HG03045 (cell line): ENCODE results near the gene EVA1C.
"Not testable (repeated sequence)": the region's sequence is repeated elsewhere in the genome, so short reads cannot be mapped to it uniquely, and the experiment has no call there.

Experiments
- ATAC-seq: cut with Tn5 transposase; IDR thresholded peaks from one replicate; pipeline ENCODE4 v1.9.1; 2021; ENCODE audit warnings: mild to moderate bottlenecking, moderate library complexity; ENCODE audit not compliant: unreplicated experiment

EVA1C gene

DNA sequence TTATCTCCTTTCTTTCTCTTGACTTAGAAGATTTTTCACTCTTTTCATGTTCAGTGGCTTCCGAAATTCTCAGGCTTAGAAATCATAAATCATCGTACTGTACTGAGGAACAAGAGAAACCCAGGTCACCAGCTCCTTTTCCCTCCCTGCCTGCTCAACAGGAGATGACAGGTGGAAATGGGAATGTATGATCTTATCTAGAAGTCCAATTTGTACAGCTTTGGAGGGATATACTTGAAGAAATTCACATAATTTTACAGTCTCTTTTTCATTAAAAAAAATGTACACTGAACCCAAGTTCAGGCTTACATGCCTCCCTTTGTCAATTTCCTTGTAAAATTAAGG, 11.7 kb downstream of the EVA1C start:
- no peak for ATAC-seq

DNA sequence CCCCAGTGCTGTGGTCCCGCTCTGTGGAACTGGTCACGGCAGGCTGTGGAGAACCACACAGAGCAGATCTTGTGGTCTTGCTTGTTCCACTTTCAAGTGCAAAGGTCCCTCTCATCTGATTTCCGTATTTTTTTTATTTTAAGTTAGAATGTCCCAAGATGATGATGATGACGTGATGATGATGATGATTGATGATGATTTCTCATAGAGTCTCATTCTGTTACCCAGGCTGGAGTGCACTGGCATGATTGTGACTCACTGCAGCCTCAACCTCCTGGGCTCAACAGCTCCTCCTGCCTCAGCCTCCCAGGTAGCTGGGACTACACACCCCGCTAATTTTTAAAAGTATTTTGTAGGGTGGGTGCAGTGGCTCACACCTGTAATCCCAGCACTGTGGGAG, 12.2 kb downstream of the EVA1C start:
- ATAC-seq = no peak

- ATAC-seq = no peak
Measured at GRCh38 chr21:32425628-32426027, 13.1 kb downstream of the EVA1C start.

- no peak for ATAC-seq
Measured at GRCh38 chr21:32426066-32426465, 13.6 kb downstream of the EVA1C start.

DNA sequence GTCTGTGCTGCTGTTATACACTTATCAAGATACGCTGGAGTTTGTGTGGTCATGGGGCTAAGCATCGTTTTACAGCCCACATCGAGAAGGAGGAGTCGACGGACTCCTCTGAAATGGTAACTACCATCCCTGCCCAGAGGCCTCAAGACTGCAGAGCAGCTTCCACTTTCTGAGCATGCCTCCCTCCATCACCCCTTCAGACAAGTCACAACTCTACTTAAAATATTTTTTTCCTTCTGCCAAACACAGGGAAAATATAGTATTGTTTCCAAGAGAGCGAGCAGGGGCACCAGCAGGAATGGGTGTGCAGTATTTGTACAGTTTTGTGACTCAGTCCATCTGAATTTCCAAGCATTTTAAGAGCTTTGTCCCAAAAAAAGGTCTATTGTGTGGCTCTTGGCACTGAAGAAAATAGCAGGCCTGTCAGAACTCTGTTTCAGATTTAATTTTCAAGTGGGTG, 14.1 kb downstream of the EVA1C start:
- no peak for ATAC-seq

- ATAC-seq = no peak
Measured at GRCh38 chr21:32427958-32428623, 15.6 kb downstream of the EVA1C start.

DNA sequence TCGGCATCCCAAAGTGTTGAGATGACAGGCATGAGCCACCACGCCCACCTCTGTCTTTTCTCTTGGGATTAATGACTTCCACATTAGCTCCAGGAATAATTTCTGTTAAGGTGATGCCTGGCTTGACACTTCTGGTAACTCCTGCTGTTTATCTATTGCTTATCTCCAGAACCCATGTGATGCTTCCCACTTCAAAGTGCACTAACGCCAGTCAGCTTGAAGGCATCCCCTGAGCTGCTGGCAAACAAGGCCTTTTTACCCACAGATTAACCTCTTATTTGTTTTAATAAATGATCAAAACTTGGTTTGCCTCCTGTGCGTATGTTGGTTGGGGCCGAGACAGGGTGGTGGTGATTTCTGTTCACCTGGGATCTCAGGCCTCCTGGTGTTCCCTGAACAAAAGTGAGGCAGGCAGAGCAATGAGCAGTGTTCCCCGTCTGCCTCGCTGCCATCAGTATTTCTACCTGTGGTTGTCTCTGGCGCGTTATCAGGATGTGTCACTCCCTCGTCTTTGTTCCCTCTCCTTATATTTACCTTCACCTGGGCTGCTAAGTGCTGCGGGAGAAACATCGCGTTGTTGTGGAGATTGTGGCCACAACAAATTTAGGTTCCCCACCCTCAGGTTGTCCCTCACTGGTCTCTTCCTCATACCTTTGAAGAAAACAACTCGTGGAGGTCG, 20.6 kb downstream of the EVA1C start:
- not testable (repeated sequence) for ATAC-seq

GRCh38 chr21:32437729-32438128, 25.2 kb downstream of the EVA1C start:
- no peak for ATAC-seq

DNA sequence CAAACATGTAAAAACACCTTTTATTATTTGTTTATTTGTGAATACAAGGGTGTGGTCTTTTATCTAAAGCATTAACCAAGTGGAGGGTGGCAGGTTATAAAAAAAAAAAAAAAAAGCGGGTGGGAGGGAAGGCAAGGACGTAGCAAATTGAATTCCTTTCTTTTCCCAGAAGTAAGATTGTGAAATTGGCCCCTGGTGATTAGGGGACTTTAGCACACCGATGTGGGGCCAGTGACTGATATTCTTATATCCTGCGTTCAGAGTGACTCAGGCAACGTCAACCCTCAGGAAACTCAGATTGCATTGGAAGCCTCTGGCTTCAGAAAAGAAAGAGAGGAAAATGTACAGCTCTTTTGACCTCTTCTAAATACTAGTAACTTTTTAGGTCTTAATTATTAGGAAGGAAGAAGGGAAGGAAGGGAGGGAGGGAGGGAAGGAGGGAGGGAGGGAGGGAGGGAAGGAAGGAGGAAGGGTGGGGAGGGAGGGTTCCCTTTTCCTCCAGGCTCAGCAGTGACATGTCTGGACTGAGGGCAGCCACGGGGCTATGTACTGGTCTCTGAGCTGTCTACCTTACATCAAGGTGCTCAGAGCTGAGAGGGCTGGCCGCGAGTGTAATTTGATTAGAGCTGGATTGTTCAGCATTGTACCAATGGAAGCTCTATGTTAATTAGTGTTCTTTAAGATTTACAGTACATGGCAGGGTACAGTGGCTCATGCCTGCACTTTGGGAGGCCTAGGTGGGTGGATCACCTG, 30.2 kb downstream of the EVA1C start:
- no peak for ATAC-seq

DNA sequence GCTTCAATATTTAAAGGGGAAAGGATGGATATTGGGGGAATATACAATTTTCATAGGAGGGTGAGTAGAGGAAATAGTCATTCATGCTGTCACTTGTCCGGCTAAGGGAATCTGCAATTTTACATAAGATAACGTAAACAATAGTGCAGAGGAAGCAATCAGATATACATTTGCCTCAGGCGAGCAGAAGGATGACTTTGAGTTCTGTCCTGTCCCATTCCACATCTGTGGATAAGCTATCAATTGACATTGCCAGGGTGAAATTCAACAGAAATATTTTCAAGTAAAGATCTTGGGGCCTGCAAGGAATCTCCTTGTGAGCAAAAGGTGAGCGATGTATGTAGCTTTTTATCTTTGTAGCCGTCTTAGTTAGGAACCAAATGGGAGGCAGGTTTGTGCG, 32.6 kb downstream of the EVA1C start:
- no peak for ATAC-seq

DNA sequence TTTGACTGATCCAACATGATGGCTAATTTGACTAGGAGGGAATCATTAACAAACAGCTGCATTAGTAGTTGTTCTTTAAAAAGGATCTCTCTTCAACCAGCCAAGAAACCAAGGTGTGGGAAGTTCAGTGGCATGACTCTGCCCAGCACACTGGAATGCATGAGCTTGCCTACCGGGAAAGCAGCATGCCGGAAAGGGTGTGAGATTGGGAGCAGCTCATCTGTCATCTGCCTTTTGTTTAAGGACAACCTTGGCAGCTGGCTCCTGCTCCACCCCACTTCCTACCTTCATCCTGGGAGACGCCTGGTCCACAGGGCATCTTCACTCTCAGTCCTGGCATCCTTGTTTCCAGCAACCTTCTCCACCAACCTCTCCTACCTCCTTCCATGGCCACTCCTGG, 33.9 kb downstream of the EVA1C start:
- ATAC-seq = not testable (repeated sequence)

- no peak for ATAC-seq
Measured at GRCh38 chr21:32447224-32447623, 34.7 kb downstream of the EVA1C start.

- ATAC-seq = no peak
Measured at GRCh38 chr21:32448803-32449594, 36.5 kb downstream of the EVA1C start.

GRCh38 chr21:32450881-32451701, 38.6 kb downstream of the EVA1C start:
- not testable (repeated sequence) for ATAC-seq

GRCh38 chr21:32452191-32452590, 39.7 kb downstream of the EVA1C start:
- not testable (repeated sequence) for ATAC-seq

GRCh38 chr21:32452641-32453040, 40.1 kb downstream of the EVA1C start:
- no peak for ATAC-seq

GRCh38 chr21:32455548-32455947, 43.0 kb downstream of the EVA1C start:
- no peak for ATAC-seq

DNA sequence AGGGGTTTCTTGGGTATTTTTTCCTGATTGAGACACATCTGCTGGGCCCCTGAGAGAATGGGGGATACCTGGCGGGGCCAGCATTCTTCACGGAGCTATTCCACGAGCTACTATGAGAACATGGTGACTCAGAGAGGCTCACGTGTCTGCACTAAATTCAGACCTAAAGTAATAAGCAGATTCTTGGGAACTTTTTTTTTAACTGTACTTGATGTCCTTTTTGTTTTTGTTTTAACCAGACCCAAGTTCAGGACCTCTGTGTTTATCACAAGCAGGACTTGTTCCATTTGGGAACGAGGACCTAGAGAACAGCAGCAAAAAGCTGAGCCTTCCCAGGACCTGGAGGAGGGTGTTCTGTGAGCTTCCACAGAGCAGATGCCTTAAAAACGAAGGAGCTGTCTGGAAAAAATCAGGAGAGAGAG, 44.0 kb downstream of the EVA1C start:
- ATAC-seq = no peak

GRCh38 chr21:32457360-32457840, 44.9 kb downstream of the EVA1C start:
- no peak for ATAC-seq

GRCh38 chr21:32457962-32458361, 45.5 kb downstream of the EVA1C start:
- ATAC-seq = no peak
